ENCODE data around the gene CAMK1G. TPM values are rescaled to one million over a fixed set of nuclear protein-coding genes. Genes with fewer than 3 reads are reported as not detected.

The CAMK1G gene
- total and polyA plus RNA-seq, 2 donors (not counting 1 experiment from before 2014, with no cell fraction given): not detected

GRCh38 chr1:209539576-209539975, 43.9 kb upstream of the CAMK1G start:
- no peak overlapping the region for H3K4me3 ChIP-seq (ENCODE audit: control extremely low read depth in 1 of 5, extremely low read depth in 1 of 5, insufficient read depth in 1 of 5, low read depth in 2 of 5, low read length in 4 of 5)
- Mint-ChIP-seq H3K4me3 (no peak overlapping the region), H3K27ac (no peak overlapping the region), H3K27me3 (peaks cover 44% of the 10 kb centered on the region), H3K9me3 (ENCODE audit: insufficient read depth) (no peaks in the 10 kb centered on the region), H3K4me1 (no peaks in the 10 kb centered on the region)
- intact Hi-C loops (cut with micrococcal nuclease): no loop called here
- ChIA-PET CTCF (no interaction called here), POLR2A (no interaction called here)
- no peak overlapping the region for H2AFZ ChIP-seq (ENCODE audit: insufficient read depth, low read depth, low read length, poor library complexity, severe bottlenecking)
- TF ChIP-seq EZH2 (IDR thresholded peaks at IDR 0.05; ENCODE audit: borderline replicate concordance, insufficient read depth, low read depth, low read length, poor library complexity, severe bottlenecking): no peak
- DNase-seq: no peak
- no peak for ATAC-seq (ENCODE audit: low read depth)
- H3K27ac ChIP-seq (ENCODE audit: low read length in 2 of 2): no peak overlapping the region
- H3K4me1 ChIP-seq (ENCODE audit: control insufficient read depth in 2 of 2, insufficient read depth in 2 of 2, low read length in 2 of 2): no peaks in the 10 kb centered on the region
- no peaks in the 10 kb centered on the region for H4K20me1 ChIP-seq (ENCODE audit: control insufficient read depth, insufficient read depth, low read length, poor library complexity, severe bottlenecking)
- no peak overlapping the region for H3K9ac ChIP-seq (ENCODE audit: low read length)
- no peak overlapping the region for H3K4me2 ChIP-seq (replicated peaks; ENCODE audit: low read depth, low read length, poor library complexity, severe bottlenecking)
- no peaks in the 10 kb centered on the region for H3K36me3 ChIP-seq (replicated peaks in 1 of 2; ENCODE audit: control extremely low read depth in 1 of 2, control insufficient read depth in 1 of 2, extremely low read depth in 1 of 2, insufficient read depth in 2 of 2, low read length in 1 of 2)
- no peaks in the 10 kb centered on the region for H3K9me3 ChIP-seq (ENCODE audit: control extremely low read depth in 1 of 3, control insufficient read depth in 2 of 3, insufficient read depth in 1 of 3, low read length in 2 of 3)
- peaks cover 0 to 17% (median 4%) of the 10 kb centered on the region in 4 experiments for H3K27me3 ChIP-seq (replicated peaks in 1 of 4; ENCODE audit: control extremely low read depth in 1 of 4, control insufficient read depth in 3 of 4, insufficient read depth in 4 of 4, low read length in 3 of 4)
- H3K79me2 ChIP-seq (ENCODE audit: control insufficient read depth, insufficient read depth, low read length): no peaks in the 10 kb centered on the region

- no peaks in the 10 kb centered on the region for H3K36me3 ChIP-seq (replicated peaks in 1 of 2; ENCODE audit: control extremely low read depth in 1 of 2, control insufficient read depth in 1 of 2, extremely low read depth in 1 of 2, insufficient read depth in 2 of 2, low read length in 1 of 2)
- H3K27me3 ChIP-seq (replicated peaks in 1 of 4; ENCODE audit: control extremely low read depth in 1 of 4, control insufficient read depth in 3 of 4, insufficient read depth in 4 of 4, low read length in 3 of 4): peaks cover 0 to 15% (median 4%) of the 10 kb centered on the region in 4 experiments
- ATAC-seq (ENCODE audit: low read depth) (no peak), DNase-seq (no peak)
- no peaks in the 10 kb centered on the region for H3K4me1 Mint-ChIP-seq
- H4K20me1 ChIP-seq (ENCODE audit: control insufficient read depth, insufficient read depth, low read length, poor library complexity, severe bottlenecking): no peaks in the 10 kb centered on the region
- H3K27ac ChIP-seq (ENCODE audit: low read length in 2 of 2): no peak overlapping the region
- no peak overlapping the region for H3K4me3 ChIP-seq (ENCODE audit: control extremely low read depth in 1 of 5, extremely low read depth in 1 of 5, insufficient read depth in 1 of 5, low read depth in 2 of 5, low read length in 4 of 5)
- H3K9ac ChIP-seq (ENCODE audit: low read length): no peak overlapping the region
- intact Hi-C loops (cut with micrococcal nuclease): no loop called here
- ChIA-PET POLR2A (no interaction called here), CTCF (no interaction called here)
- H3K4me3 Mint-ChIP-seq: no peak overlapping the region
- no peak overlapping the region for H3K27ac Mint-ChIP-seq
- H2AFZ ChIP-seq (ENCODE audit: insufficient read depth, low read depth, low read length, poor library complexity, severe bottlenecking): no peak overlapping the region
- no peak overlapping the region for H3K4me2 ChIP-seq (replicated peaks; ENCODE audit: low read depth, low read length, poor library complexity, severe bottlenecking)
- H3K27me3 Mint-ChIP-seq: peaks cover 36% of the 10 kb centered on the region
- TF ChIP-seq EZH2 (IDR thresholded peaks at IDR 0.05; ENCODE audit: borderline replicate concordance, insufficient read depth, low read depth, low read length, poor library complexity, severe bottlenecking) (no peak), CTCF (IDR thresholded peaks at IDR 0.05) (no peak)
- no peaks in the 10 kb centered on the region for H3K4me1 ChIP-seq (ENCODE audit: control insufficient read depth in 2 of 2, insufficient read depth in 2 of 2, low read length in 2 of 2)
- peaks cover 0 to 3% (median 0%) of the 10 kb centered on the region in 3 donors for H3K9me3 ChIP-seq (ENCODE audit: control extremely low read depth in 1 of 3, control insufficient read depth in 2 of 3, insufficient read depth in 1 of 3, low read length in 2 of 3)
- H3K79me2 ChIP-seq (ENCODE audit: control insufficient read depth, insufficient read depth, low read length): no peaks in the 10 kb centered on the region
- no peaks in the 10 kb centered on the region for H3K9me3 Mint-ChIP-seq (ENCODE audit: insufficient read depth)
Observed at GRCh38 chr1:209542585-209542984, 40.9 kb upstream of the CAMK1G start.
